ENCODE data around the gene SLC36A4. TPM values are rescaled to one million over a fixed set of nuclear protein-coding genes. Genes with fewer than 3 reads are reported as not detected.

Gene SLC36A4
- total RNA-seq, 1 donor from 2014 or later, result 25.3 TPM

DNA sequence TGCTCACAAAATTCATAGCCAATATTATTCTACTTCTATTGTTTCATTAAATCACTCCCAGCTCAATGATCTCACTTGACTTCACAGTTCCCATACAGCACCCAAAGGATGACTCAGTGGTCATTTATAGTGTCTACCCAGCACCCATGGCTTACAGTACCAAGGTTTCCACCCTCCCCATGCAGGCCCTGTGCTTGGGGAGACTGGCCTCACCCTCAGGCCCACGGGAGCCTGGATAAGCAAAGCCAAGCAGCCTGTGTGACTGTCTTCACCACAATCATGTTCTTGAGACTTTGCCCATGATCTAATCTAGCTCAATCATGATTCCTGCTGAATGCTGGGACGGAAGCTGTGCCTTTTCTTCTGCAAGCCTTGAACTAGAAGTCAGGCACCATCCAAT lies 97.6 kb downstream of the SLC36A4 start:
- no peaks in the 10 kb centered on the region for H3K27me3 Mint-ChIP-seq (ENCODE audit: unreplicated experiment)
- DNase-seq (ENCODE audit: extremely low spot score, unreplicated experiment), result no peak
- peaks cover 6% of the 10 kb centered on the region for H3K4me1 Mint-ChIP-seq (ENCODE audit: unreplicated experiment)
- TF ChIP-seq, protein P1, sequence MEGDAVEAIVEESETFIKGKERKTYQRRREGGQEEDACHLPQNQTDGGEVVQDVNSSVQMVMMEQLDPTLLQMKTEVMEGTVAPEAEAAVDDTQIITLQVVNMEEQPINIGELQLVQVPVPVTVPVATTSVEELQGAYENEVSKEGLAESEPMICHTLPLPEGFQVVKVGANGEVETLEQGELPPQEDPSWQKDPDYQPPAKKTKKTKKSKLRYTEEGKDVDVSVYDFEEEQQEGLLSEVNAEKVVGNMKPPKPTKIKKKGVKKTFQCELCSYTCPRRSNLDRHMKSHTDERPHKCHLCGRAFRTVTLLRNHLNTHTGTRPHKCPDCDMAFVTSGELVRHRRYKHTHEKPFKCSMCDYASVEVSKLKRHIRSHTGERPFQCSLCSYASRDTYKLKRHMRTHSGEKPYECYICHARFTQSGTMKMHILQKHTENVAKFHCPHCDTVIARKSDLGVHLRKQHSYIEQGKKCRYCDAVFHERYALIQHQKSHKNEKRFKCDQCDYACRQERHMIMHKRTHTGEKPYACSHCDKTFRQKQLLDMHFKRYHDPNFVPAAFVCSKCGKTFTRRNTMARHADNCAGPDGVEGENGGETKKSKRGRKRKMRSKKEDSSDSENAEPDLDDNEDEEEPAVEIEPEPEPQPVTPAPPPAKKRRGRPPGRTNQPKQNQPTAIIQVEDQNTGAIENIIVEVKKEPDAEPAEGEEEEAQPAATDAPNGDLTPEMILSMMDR (IDR thresholded peaks at IDR 0.05), result no peak
- H3K4me3 Mint-ChIP-seq (ENCODE audit: unreplicated experiment), result no peak overlapping the region
- peaks cover 6% of the 10 kb centered on the region for H3K36me3 Mint-ChIP-seq (ENCODE audit: unreplicated experiment)
- peaks cover 25% of the 10 kb centered on the region for H3K9me3 Mint-ChIP-seq (ENCODE audit: unreplicated experiment)
- H3K27ac Mint-ChIP-seq (ENCODE audit: unreplicated experiment), result no peak overlapping the region

DNA sequence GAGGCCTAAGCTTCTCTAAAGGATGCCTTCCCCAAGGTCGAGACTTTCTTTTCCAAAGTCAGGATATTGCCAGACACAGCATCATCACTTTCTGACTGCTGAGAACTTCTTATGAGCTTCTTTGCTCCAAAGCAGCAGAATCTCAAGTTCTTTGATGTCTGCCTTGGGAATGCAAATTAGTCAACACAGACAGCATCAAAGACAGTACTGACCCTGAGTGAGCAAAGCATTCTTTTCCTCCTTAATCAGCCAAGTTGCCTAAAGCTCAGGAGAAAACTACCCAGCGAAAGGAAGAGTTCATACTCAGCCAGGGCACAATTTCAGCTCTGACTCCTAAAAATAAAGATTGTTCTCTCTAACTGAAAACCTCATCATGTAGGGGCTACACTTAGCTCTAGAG lies 98.0 kb downstream of the SLC36A4 start:
- no peak overlapping the region for H3K27ac Mint-ChIP-seq (ENCODE audit: unreplicated experiment)
- H3K4me1 Mint-ChIP-seq (ENCODE audit: unreplicated experiment), result peaks cover 6% of the 10 kb centered on the region
- peaks cover 30% of the 10 kb centered on the region for H3K9me3 Mint-ChIP-seq (ENCODE audit: unreplicated experiment)
- DNase-seq (ENCODE audit: extremely low spot score, unreplicated experiment), result no peak
- H3K27me3 Mint-ChIP-seq (ENCODE audit: unreplicated experiment), result no peaks in the 10 kb centered on the region
- TF ChIP-seq, protein P1 (IDR thresholded peaks at IDR 0.05), result no peak
- H3K4me3 Mint-ChIP-seq (ENCODE audit: unreplicated experiment), result no peak overlapping the region
- H3K36me3 Mint-ChIP-seq (ENCODE audit: unreplicated experiment), result peaks cover 10% of the 10 kb centered on the region

Other genes with a start within 250 kb of the SLC36A4 start
- 0.89 and 0.94 TPM in 2 replicates for gene MTNR1B, start 228.3 kb downstream of the SLC36A4 start, total RNA-seq
- not detected in 2 replicates for gene DEUP1, start 132.8 kb upstream of the SLC36A4 start, total RNA-seq

Data from osteocyte (in vitro differentiated cells).